HepG2 (cell line): ENCODE measurements around the gene SLC24A4. TPM values are rescaled to one million over a fixed set of nuclear protein-coding genes. Genes with fewer than 3 reads are reported as not detected.

Experiments
- ATAC-seq: fragments of 200-7000 bp; cut with Tn5 transposase; 3 replicates; pipeline ENCODE4 v1.9.1; 2020; ENCODE audit warnings: mild to moderate bottlenecking, moderate library complexity
- BruUV-seq: library from RNA; stranded (reverse); fragments of 400-500 nt; replicated peaks from 2 replicates; lab custom pipeline; 2021; lab: Mats Ljungman, UMichigan
- CTCF ChIA-PET: fragments of 300-600 bp; formaldehyde crosslinking; extraction: SDS; loops from one replicate; lab custom pipeline; 2021; ENCODE audit warnings: low total read pairs, inconsistent platforms, low intra/inter-chr PET ratio; lab: Yijun Ruan, JAX
- POLR2A ChIA-PET: fragments of 350-600 bp; sonication (Branson Sonifier 250); formaldehyde crosslinking; loops from one replicate; lab custom pipeline; 2020; ENCODE audit warnings: antibody characterized with exemption, inconsistent platforms; lab: Yijun Ruan, JAX
- DNase-seq: peaks from one replicate; pipeline ENCODE4 v3.0.0-alpha.2; 2015; ENCODE audit warnings: low spot score
- FAIRE-seq: peaks from 3 replicates; lab custom pipeline; 2011; peaks lifted over from hg19 to GRCh38; lab: Jason Lieb, UNC
- H2AFZ ChIP-seq: one replicate; pipeline ENCODE4 v1.6.1; 2011; ENCODE audit warnings: low read length, inconsistent platforms
- H3K27ac ChIP-seq: fragments of 300-600 bp; 3 replicates; pipeline ENCODE4 v1.8.0; 2011; ENCODE audit warnings: mixed run types, mild to moderate bottlenecking, mixed read lengths, low read length, inconsistent platforms; ENCODE audit not compliant: insufficient read depth; ENCODE audit errors: extremely low read length
- H3K27me3 ChIP-seq, 2 experiments: fragments of 200-600 bp in 1 of 2; 2 replicates in 1 of 2; 3 replicates in 1 of 2; pipeline versions ENCODE4 v1.6.0 to v1.8.0; 2011; ENCODE audit warnings: low read length in 2 of 2, mild to moderate bottlenecking in 2 of 2, moderate library complexity in 2 of 2, inconsistent platforms in 1 of 2; ENCODE audit not compliant: insufficient read depth in 2 of 2, control insufficient read depth in 1 of 2
- H3K36me3 ChIP-seq, 2 experiments: fragments of 200-600 bp in 1 of 2; replicated peaks in 1 of 2; 2 replicates in 1 of 2; 3 replicates in 1 of 2; pipeline versions ENCODE4 v1.5.1 to v1.8.0; 2011; ENCODE audit warnings: low read length in 2 of 2, inconsistent platforms in 1 of 2; ENCODE audit not compliant: insufficient read depth in 2 of 2, control insufficient read depth in 1 of 2
- H3K4me1 ChIP-seq: 2 replicates; pipeline ENCODE4 v1.5.1; 2012; ENCODE audit warnings: low read length, inconsistent platforms; ENCODE audit not compliant: insufficient read depth
- H3K4me2 ChIP-seq: 2 replicates; pipeline ENCODE4 v1.6.0; 2011; ENCODE audit warnings: low read depth, low read length, inconsistent platforms
- H3K4me3 ChIP-seq, 3 experiments: fragments of 200-600 bp in 1 of 3; sonication (generic), shearing (Covaris generic) in 1 of 3; replicated peaks in 1 of 3; 2 replicates each; pipeline ENCODE4 v1.5.1; 2011 to 2016; ENCODE audit warnings: low read length in 3 of 3, inconsistent platforms in 2 of 3, low read depth in 2 of 3, mild to moderate bottlenecking in 2 of 3, control low read depth in 1 of 3, mixed read lengths in 1 of 3; ENCODE audit not compliant: insufficient read depth in 1 of 3
- H3K79me2 ChIP-seq: one replicate; pipeline ENCODE4 v1.6.1; 2011; ENCODE audit warnings: low read length, inconsistent platforms; ENCODE audit not compliant: insufficient read depth
- H3K9ac ChIP-seq: 2 replicates; pipeline ENCODE4 v1.6.0; 2011; ENCODE audit warnings: mild to moderate bottlenecking, low read depth, low read length, inconsistent platforms; ENCODE audit not compliant: insufficient read depth
- H3K9me3 ChIP-seq: 2 replicates; pipeline ENCODE4 v1.5.1; 2012; ENCODE audit warnings: mild to moderate bottlenecking, low read length
- H4K20me1 ChIP-seq: 2 replicates; pipeline ENCODE4 v1.6.0; 2011; ENCODE audit warnings: inconsistent platforms, mild to moderate bottlenecking, low read length, moderate library complexity; ENCODE audit not compliant: insufficient read depth
- ATF7 ChIP-seq, 2 experiments: fragments of 450-650 bp in 1 of 2; sonication (generic) in 1 of 2; formaldehyde crosslinking in 1 of 2; IDR thresholded peaks; 2 replicates each; pipeline versions ENCODE4 v1.4.0 to v1.6.1; 2016 to 2020; ENCODE audit warnings: antibody characterized with exemption in 1 of 2, mild to moderate bottlenecking in 1 of 2, missing genetic modification reagents in 1 of 2
- FOXJ3 ChIP-seq: sonication (generic); formaldehyde crosslinking; IDR thresholded peaks from 2 replicates; pipeline ENCODE4 v1.4.0; 2020; ENCODE audit warnings: missing genetic modification reagents, mild to moderate bottlenecking, borderline replicate concordance
- HCFC1 ChIP-seq: fragments of 150-350 bp; IDR thresholded peaks from 2 replicates; pipeline ENCODE4 v1.6.1; 2014; ENCODE audit warnings: low read depth, low read length
- HDAC1 ChIP-seq: sonication (generic); formaldehyde crosslinking; IDR thresholded peaks from 2 replicates; pipeline ENCODE4 v1.5.1; 2020; ENCODE audit warnings: mild to moderate bottlenecking, missing genetic modification reagents
- NONO ChIP-seq, 2 experiments: fragments of 450-650 bp in 1 of 2; sonication (generic) in 1 of 2; formaldehyde crosslinking in 1 of 2; IDR thresholded peaks in 1 of 2; conservative IDR thresholded peaks in 1 of 2; 2 replicates each; pipeline versions ENCODE4 v1.6.1 to v1.8.0; 2017 to 2022; ENCODE audit warnings: mild to moderate bottlenecking in 1 of 2, missing genetic modification reagents in 1 of 2, moderate library complexity in 1 of 2
- SIN3B ChIP-seq: fragments of 150-350 bp; IDR thresholded peaks from 2 replicates; pipeline ENCODE4 v1.6.1; 2014; ENCODE audit warnings: low read length
- SMARCE1 ChIP-seq: fragments of 450-650 bp; IDR thresholded peaks from 2 replicates; pipeline ENCODE4 v1.6.1; 2017; ENCODE audit warnings: borderline replicate concordance
- ZNF235 ChIP-seq: sonication (generic); formaldehyde crosslinking; IDR thresholded peaks from 2 replicates; pipeline ENCODE4 v1.8.1; 2023; ENCODE audit warnings: mild to moderate bottlenecking, missing genetic modification reagents, borderline replicate concordance
- ZNF256 ChIP-seq: sonication (generic); formaldehyde crosslinking; conservative IDR thresholded peaks from 2 replicates; pipeline ENCODE4 v1.4.0; 2020; ENCODE audit warnings: missing genetic modification reagents
- ZNF263 ChIP-seq: sonication (generic); formaldehyde crosslinking; IDR thresholded peaks from 2 replicates; pipeline ENCODE4 v1.4.0; 2020; ENCODE audit warnings: missing genetic modification reagents
- ZNF33B ChIP-seq: sonication (generic); formaldehyde crosslinking; IDR thresholded peaks from 2 replicates; pipeline ENCODE4 v1.5.1; 2020; ENCODE audit warnings: mild to moderate bottlenecking, missing genetic modification reagents
- ZNF354B ChIP-seq: sonication (generic); formaldehyde crosslinking; IDR thresholded peaks from 2 replicates; pipeline ENCODE4 v1.8.0; 2022; ENCODE audit warnings: mild to moderate bottlenecking, missing genetic modification reagents
- ZNF501 ChIP-seq: sonication (generic); formaldehyde crosslinking; IDR thresholded peaks from 2 replicates; pipeline ENCODE4 v1.5.1; 2020; ENCODE audit warnings: mild to moderate bottlenecking, moderate library complexity, missing genetic modification reagents
- WGBS: methylation state at CpG from one replicate; pipeline ENCODE4 v1.1.6; 2017; ENCODE audit warnings: low lambda C conversion rate; 5-methylcytosine and 5-hydroxymethylcytosine counted together
- in situ Hi-C: cut with HindIII; loops from 2 replicates; pipeline ENCODE4 v1.10.0; 2017; ENCODE audit warnings: low pct_unique_long_range_greater_than_20kb; ENCODE audit not compliant: extremely low pct_ligation_motif_present
- intact Hi-C: fragments of 100-400 bp; cut with micrococcal nuclease; formaldehyde crosslinking; loops from one replicate; pipeline ENCODE4 v1.10.0; 2022; ENCODE audit not compliant: unreplicated experiment
- polyA plus RNA-seq, 8 experiments: library from polyadenylated mRNA; depleted of rRNA in 3 of 8; stranded (reverse) in 7 of 8; unstranded in 1 of 8; fragments of >200 nt; fragmentation: Illumina TruSeq in 4 of 8; extraction: Trizol in 4 of 8; gene quantifications; 2 replicates each; pipeline versions ENCODE4 v1.2.1 to v1.2.3, GENCODE V29; 2011 to 2016; ENCODE audit warnings: low read depth in 4 of 8, missing spikeins in 1 of 8, mixed read lengths in 1 of 8; ENCODE audit not compliant: insufficient read depth in 1 of 8
- total RNA-seq, 5 experiments: library from RNA; depleted of rRNA; stranded (reverse); fragments of >200 nt; fragmentation: Illumina TruSeq; extraction: Trizol; gene quantifications; 2 replicates each; pipeline ENCODE4 v1.2.3, GENCODE V29; 2016; ENCODE audit warnings: low read depth in 1 of 5
- TF ChIP-seq, protein P1 (sequence below): sonication (generic); formaldehyde crosslinking; IDR thresholded peaks from 2 replicates; pipeline ENCODE4 v1.5.1; 2020; ENCODE audit warnings: missing genetic modification reagents, mild to moderate bottlenecking, borderline replicate concordance
- TF ChIP-seq, protein P2 (sequence below): sonication (generic); formaldehyde crosslinking; IDR thresholded peaks from 2 replicates; pipeline ENCODE4 v1.5.0; 2020; ENCODE audit warnings: missing genetic modification reagents

The SLC24A4 gene
- total and polyA plus RNA-seq, 2 of the 13 experiments (the other 11 are each of a cell fraction or from before 2014, with no cell fraction given), result not detected

DNA sequence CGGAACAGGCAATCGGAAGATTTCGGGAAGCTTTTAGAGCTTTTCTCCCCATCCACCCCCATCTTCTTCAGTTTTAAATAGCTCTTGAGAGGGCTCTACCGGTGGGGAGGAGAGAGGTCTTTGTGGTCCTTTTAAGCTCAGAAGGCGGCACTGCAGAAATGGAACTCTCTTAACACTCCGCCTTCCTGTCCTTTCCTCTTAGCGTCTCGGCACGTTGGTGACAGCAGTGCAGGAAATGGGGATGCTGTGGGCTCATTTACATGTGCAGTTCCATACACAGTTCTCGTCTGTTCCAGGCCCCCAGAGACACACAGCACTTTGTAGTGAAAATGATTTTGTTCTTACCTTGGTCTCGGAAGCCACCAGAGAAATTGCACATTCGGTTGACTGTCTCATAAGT is 140.2 kb downstream of the SLC24A4 start:
- WGBS, result 56% methylated on average over 12 of the region's 12 CpGs
- ChIA-PET POLR2A (no interaction called here), CTCF (no interaction called here)
- FAIRE-seq (no peak), ATAC-seq (no peak), DNase-seq (no peak)
- in situ Hi-C loops (no loop called here), intact Hi-C loops (no loop called here)
- BruUV-seq, result no TSS peak
- no peak overlapping the region for H2AFZ ChIP-seq
- H3K9me3 ChIP-seq, result no peaks in the 10 kb centered on the region
- H3K4me2 ChIP-seq, result no peak overlapping the region
- no peaks in the 10 kb centered on the region for H3K36me3 ChIP-seq
- peaks cover 7 to 45% of the 10 kb centered on the region in 2 experiments; a peak in 4 of 5 replicates for H3K27me3 ChIP-seq
- H3K27ac ChIP-seq, result no peak overlapping the region
- H3K79me2 ChIP-seq, result no peaks in the 10 kb centered on the region
- no peaks in the 10 kb centered on the region for H3K4me1 ChIP-seq
- TF ChIP-seq, protein P1, sequence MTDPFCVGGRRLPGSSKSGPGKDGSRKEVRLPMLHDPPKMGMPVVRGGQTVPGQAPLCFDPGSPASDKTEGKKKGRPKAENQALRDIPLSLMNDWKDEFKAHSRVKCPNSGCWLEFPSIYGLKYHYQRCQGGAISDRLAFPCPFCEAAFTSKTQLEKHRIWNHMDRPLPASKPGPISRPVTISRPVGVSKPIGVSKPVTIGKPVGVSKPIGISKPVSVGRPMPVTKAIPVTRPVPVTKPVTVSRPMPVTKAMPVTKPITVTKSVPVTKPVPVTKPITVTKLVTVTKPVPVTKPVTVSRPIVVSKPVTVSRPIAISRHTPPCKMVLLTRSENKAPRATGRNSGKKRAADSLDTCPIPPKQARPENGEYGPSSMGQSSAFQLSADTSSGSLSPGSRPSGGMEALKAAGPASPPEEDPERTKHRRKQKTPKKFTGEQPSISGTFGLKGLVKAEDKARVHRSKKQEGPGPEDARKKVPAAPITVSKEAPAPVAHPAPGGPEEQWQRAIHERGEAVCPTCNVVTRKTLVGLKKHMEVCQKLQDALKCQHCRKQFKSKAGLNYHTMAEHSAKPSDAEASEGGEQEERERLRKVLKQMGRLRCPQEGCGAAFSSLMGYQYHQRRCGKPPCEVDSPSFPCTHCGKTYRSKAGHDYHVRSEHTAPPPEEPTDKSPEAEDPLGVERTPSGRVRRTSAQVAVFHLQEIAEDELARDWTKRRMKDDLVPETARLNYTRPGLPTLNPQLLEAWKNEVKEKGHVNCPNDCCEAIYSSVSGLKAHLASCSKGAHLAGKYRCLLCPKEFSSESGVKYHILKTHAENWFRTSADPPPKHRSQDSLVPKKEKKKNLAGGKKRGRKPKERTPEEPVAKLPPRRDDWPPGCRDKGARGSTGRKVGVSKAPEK (CRISPR knock-in tag), result no peak
- TF ChIP-seq ZNF33B (CRISPR knock-in tag) (no peak), ZNF263 (no peak), ZNF256 (CRISPR knock-in tag) (no peak), HCFC1 (no peak), SIN3B (no peak), ZNF501 (CRISPR knock-in tag) (no peak), NONO (IDR thresholded peaks at IDR 0.05) (no peak), NONO (CRISPR knock-in tag; conservative IDR thresholded peaks at IDR 0.05) (no peak), ZNF235 (CRISPR knock-in tag) (no peak), FOXJ3 (CRISPR knock-in tag) (no peak), HDAC1 (CRISPR knock-in tag) (no peak), ATF7 (IDR thresholded peaks at IDR 0.05) (no peak), ATF7 (CRISPR knock-in tag; IDR thresholded peaks at IDR 0.05) (no peak), SMARCE1 (no peak), ZNF354B (CRISPR knock-in tag) (no peak)
- TF ChIP-seq, protein P2, sequence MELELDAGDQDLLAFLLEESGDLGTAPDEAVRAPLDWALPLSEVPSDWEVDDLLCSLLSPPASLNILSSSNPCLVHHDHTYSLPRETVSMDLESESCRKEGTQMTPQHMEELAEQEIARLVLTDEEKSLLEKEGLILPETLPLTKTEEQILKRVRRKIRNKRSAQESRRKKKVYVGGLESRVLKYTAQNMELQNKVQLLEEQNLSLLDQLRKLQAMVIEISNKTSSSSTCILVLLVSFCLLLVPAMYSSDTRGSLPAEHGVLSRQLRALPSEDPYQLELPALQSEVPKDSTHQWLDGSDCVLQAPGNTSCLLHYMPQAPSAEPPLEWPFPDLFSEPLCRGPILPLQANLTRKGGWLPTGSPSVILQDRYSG (CRISPR knock-in tag), result no peak
- no peaks in the 10 kb centered on the region for H4K20me1 ChIP-seq
- no peak overlapping the region for H3K9ac ChIP-seq
- H3K4me3 ChIP-seq, result no peak overlapping the region
